HEK293 (cell line): ENCODE results near the gene KBTBD4.

Source experiments
- GLIS1 ChIP-seq: fragments of 450-650 bp; formaldehyde crosslinking; IDR thresholded peaks from 2 replicates; pipeline ENCODE4 v1.5.1; 2016; ENCODE audit warnings: missing biosample characterization, missing genetic modification characterization
- KLF16 ChIP-seq: fragments of 450-650 bp; formaldehyde crosslinking; IDR thresholded peaks from 2 replicates; pipeline ENCODE4 v1.5.1; 2017; ENCODE audit warnings: missing biosample characterization, missing genetic modification characterization
- PRDM1 ChIP-seq: fragments of 450-650 bp; formaldehyde crosslinking; IDR thresholded peaks from 2 replicates; pipeline ENCODE4; 2016; ENCODE audit warnings: missing biosample characterization, missing genetic modification characterization
- RBAK ChIP-seq: fragments of 450-650 bp; formaldehyde crosslinking; IDR thresholded peaks from 2 replicates; pipeline ENCODE4 v1.5.1; 2016; ENCODE audit warnings: missing biosample characterization, missing genetic modification characterization
- SALL2 ChIP-seq: fragments of 450-650 bp; formaldehyde crosslinking; IDR thresholded peaks from 2 replicates; pipeline ENCODE4 v1.5.0; 2017; ENCODE audit warnings: missing biosample characterization, mild to moderate bottlenecking, missing genetic modification characterization, borderline replicate concordance
- TCF7L2 ChIP-seq: IDR thresholded peaks from 2 replicates; pipeline ENCODE4 v1.6.1; 2011; ENCODE audit warnings: low read depth, mild to moderate bottlenecking, inconsistent platforms, low read length, moderate library complexity, borderline replicate concordance
- ZBTB7A ChIP-seq: fragments of 450-650 bp; formaldehyde crosslinking; IDR thresholded peaks from 2 replicates; pipeline ENCODE4 v1.5.1; 2016; ENCODE audit warnings: low read depth, missing biosample characterization, missing genetic modification characterization
- ZFHX2 ChIP-seq: fragments of 450-650 bp; formaldehyde crosslinking; conservative IDR thresholded peaks from 2 replicates; pipeline ENCODE4 v1.5.1; 2016; ENCODE audit warnings: missing biosample characterization, missing genetic modification characterization
- ZIC2 ChIP-seq: fragments of 450-650 bp; formaldehyde crosslinking; IDR thresholded peaks from 2 replicates; pipeline ENCODE4 v1.5.1; 2016; ENCODE audit warnings: missing biosample characterization, missing genetic modification characterization
- ZNF146 ChIP-seq: fragments of 450-650 bp; formaldehyde crosslinking; IDR thresholded peaks from 2 replicates; pipeline ENCODE4 v1.5.1; 2016; ENCODE audit warnings: missing biosample characterization, missing genetic modification characterization
- ZNF155 ChIP-seq: fragments of 450-650 bp; formaldehyde crosslinking; IDR thresholded peaks from 2 replicates; pipeline ENCODE4 v1.5.1; 2016; ENCODE audit warnings: missing biosample characterization, missing genetic modification characterization
- ZNF16 ChIP-seq: fragments of 450-650 bp; formaldehyde crosslinking; IDR thresholded peaks from 2 replicates; pipeline ENCODE4 v1.5.1; 2016; ENCODE audit warnings: low read depth, missing biosample characterization, missing genetic modification characterization
- ZNF184 ChIP-seq: fragments of 450-650 bp; IDR thresholded peaks from 2 replicates; pipeline ENCODE4 v1.5.1; 2018; ENCODE audit warnings: missing biosample characterization, mild to moderate bottlenecking, missing genetic modification characterization
- ZNF211 ChIP-seq: fragments of 450-650 bp; formaldehyde crosslinking; IDR thresholded peaks from 2 replicates; pipeline ENCODE4 v1.5.1; 2016; ENCODE audit warnings: low read depth, missing biosample characterization, missing genetic modification characterization
- ZNF37A ChIP-seq: fragments of 450-650 bp; IDR thresholded peaks from 2 replicates; pipeline ENCODE4 v1.5.1; 2018; ENCODE audit warnings: missing biosample characterization, missing genetic modification characterization
- ZNF394 ChIP-seq: fragments of 450-650 bp; formaldehyde crosslinking; IDR thresholded peaks from 2 replicates; pipeline ENCODE4 v1.5.1; 2016; ENCODE audit warnings: missing biosample characterization, missing genetic modification characterization, mild to moderate bottlenecking, moderate library complexity, borderline replicate concordance
- ZNF544 ChIP-seq: fragments of 450-650 bp; formaldehyde crosslinking; IDR thresholded peaks from 2 replicates; pipeline ENCODE4 v1.5.0; 2017; ENCODE audit warnings: missing biosample characterization, missing genetic modification characterization
- ZNF549 ChIP-seq: fragments of 450-650 bp; IDR thresholded peaks from 2 replicates; pipeline ENCODE4 v1.5.1; 2018; ENCODE audit warnings: missing biosample characterization, missing genetic modification characterization, mild to moderate bottlenecking, inconsistent platforms, moderate library complexity
- ZNF585B ChIP-seq: fragments of 450-650 bp; formaldehyde crosslinking; IDR thresholded peaks from 2 replicates; pipeline ENCODE4 v1.5.1; 2016; ENCODE audit warnings: missing biosample characterization, missing genetic modification characterization
- ZNF629 ChIP-seq: fragments of 450-650 bp; formaldehyde crosslinking; IDR thresholded peaks from 2 replicates; pipeline ENCODE4 v1.5.1; 2017; ENCODE audit warnings: missing biosample characterization, missing genetic modification characterization
- ZNF660 ChIP-seq: fragments of 450-650 bp; IDR thresholded peaks from 2 replicates; pipeline ENCODE4 v1.5.1; 2018; ENCODE audit warnings: missing biosample characterization, mild to moderate bottlenecking, missing genetic modification characterization
- ZNF664 ChIP-seq: fragments of 450-650 bp; formaldehyde crosslinking; IDR thresholded peaks from 2 replicates; pipeline ENCODE4 v1.5.1; 2016; ENCODE audit warnings: missing biosample characterization, missing genetic modification characterization
- ZNF837 ChIP-seq: fragments of 450-650 bp; formaldehyde crosslinking; IDR thresholded peaks from 2 replicates; pipeline ENCODE4 v1.5.1; 2016; ENCODE audit warnings: missing biosample characterization, missing genetic modification characterization
- ZSCAN23 ChIP-seq: fragments of 450-650 bp; formaldehyde crosslinking; IDR thresholded peaks from 2 replicates; pipeline ENCODE4 v1.5.1; 2016; ENCODE audit warnings: missing biosample characterization, missing genetic modification characterization
- TF ChIP-seq, protein P1 (sequence below): fragments of 450-650 bp; formaldehyde crosslinking; IDR thresholded peaks from 2 replicates; pipeline ENCODE4 v1.5.1; 2016; ENCODE audit warnings: missing biosample characterization, missing genetic modification characterization, borderline replicate concordance
- TF ChIP-seq, protein P2 (sequence below): fragments of 450-650 bp; formaldehyde crosslinking; IDR thresholded peaks from 2 replicates; pipeline ENCODE4 v1.5.1; 2017; ENCODE audit warnings: missing biosample characterization, missing genetic modification characterization
- TF ChIP-seq, protein P3 (sequence below): fragments of 450-650 bp; formaldehyde crosslinking; IDR thresholded peaks from 2 replicates; pipeline ENCODE4 v1.5.1; 2016; ENCODE audit warnings: missing biosample characterization, missing genetic modification characterization
- TF ChIP-seq, protein P4 (sequence below): fragments of 450-650 bp; formaldehyde crosslinking; IDR thresholded peaks from 2 replicates; pipeline ENCODE4 v1.5.1; 2017; ENCODE audit warnings: missing biosample characterization, mild to moderate bottlenecking, missing genetic modification characterization, moderate library complexity
- TF ChIP-seq, protein P5 (sequence below): fragments of 450-650 bp; formaldehyde crosslinking; IDR thresholded peaks from 2 replicates; pipeline ENCODE4 v1.5.1; 2017; ENCODE audit warnings: missing biosample characterization, missing genetic modification characterization

Gene KBTBD4

DNA sequence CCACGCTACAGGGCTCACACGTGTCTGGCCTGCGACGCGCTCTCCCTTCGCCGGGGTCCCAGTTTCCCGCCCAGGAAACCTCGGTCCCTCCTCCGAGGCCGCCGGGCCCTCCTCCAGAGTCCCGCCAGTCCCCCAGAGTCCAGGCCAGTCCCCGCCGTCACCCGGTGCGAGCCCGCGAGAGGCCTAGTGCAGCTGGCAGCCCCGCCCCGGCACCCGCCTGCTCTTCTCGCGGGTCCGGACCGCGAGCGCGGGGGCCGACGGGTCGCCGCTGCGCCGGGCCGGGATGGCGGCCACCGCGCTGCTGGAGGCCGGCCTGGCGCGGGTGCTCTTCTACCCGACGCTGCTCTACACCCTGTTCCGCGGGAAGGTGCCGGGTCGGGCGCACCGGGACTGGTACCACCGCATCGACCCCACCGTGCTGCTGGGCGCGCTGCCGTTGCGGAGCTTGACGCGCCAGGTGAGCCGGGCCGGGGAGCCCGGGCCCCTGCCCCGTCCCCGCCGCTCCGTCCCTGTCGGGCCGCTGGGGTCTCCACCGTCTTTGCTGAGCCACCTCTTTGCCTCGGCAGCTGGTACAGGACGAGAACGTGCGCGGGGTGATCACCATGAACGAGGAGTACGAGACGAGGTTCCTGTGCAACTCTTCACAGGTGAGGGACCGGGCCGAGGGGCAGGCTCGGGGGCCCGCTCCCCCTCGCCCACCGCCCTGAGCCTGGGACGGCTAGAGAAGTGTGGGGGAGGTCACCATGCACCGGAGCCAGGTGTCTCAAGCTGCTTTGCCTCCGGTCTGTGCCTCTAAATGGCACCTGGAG, 13.2 kb downstream of the KBTBD4 start, which contains the start of gene PTPMT1 (continued):
- no peak for TF ChIP-seq ZNF184 (tag by site-specific recombination)
- TF ChIP-seq, protein P1, sequence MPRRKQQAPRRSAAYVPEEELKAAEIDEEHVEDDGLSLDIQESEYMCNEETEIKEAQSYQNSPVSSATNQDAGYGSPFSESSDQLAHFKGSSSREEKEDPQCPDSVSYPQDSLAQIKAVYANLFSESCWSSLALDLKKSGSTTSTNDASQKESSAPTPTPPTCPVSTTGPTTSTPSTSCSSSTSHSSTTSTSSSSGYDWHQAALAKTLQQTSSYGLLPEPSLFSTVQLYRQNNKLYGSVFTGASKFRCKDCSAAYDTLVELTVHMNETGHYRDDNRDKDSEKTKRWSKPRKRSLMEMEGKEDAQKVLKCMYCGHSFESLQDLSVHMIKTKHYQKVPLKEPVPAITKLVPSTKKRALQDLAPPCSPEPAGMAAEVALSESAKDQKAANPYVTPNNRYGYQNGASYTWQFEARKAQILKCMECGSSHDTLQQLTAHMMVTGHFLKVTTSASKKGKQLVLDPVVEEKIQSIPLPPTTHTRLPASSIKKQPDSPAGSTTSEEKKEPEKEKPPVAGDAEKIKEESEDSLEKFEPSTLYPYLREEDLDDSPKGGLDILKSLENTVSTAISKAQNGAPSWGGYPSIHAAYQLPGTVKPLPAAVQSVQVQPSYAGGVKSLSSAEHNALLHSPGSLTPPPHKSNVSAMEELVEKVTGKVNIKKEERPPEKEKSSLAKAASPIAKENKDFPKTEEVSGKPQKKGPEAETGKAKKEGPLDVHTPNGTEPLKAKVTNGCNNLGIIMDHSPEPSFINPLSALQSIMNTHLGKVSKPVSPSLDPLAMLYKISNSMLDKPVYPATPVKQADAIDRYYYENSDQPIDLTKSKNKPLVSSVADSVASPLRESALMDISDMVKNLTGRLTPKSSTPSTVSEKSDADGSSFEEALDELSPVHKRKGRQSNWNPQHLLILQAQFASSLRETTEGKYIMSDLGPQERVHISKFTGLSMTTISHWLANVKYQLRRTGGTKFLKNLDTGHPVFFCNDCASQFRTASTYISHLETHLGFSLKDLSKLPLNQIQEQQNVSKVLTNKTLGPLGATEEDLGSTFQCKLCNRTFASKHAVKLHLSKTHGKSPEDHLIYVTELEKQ (tag by site-specific recombination), result no peak
- TF ChIP-seq ZNF16 (tag by site-specific recombination), result no peak
- peak; percentile 80 for TF ChIP-seq GLIS1 (tag by site-specific recombination)
- no peak for TF ChIP-seq ZNF664 (tag by site-specific recombination)
- TF ChIP-seq, protein P2, sequence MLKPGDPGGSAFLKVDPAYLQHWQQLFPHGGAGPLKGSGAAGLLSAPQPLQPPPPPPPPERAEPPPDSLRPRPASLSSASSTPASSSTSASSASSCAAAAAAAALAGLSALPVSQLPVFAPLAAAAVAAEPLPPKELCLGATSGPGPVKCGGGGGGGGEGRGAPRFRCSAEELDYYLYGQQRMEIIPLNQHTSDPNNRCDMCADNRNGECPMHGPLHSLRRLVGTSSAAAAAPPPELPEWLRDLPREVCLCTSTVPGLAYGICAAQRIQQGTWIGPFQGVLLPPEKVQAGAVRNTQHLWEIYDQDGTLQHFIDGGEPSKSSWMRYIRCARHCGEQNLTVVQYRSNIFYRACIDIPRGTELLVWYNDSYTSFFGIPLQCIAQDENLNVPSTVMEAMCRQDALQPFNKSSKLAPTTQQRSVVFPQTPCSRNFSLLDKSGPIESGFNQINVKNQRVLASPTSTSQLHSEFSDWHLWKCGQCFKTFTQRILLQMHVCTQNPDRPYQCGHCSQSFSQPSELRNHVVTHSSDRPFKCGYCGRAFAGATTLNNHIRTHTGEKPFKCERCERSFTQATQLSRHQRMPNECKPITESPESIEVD (tag by site-specific recombination), result no peak
- TF ChIP-seq ZFHX2, result peak; percentile 19; the same call in 1 of the 2 replicates
- TF ChIP-seq ZNF629 (tag by site-specific recombination), result no peak
- no peak for TF ChIP-seq ZNF549 (tag by site-specific recombination)
- TF ChIP-seq ZNF146, result no peak
- no peak for TF ChIP-seq ZNF37A (tag by site-specific recombination)
- TF ChIP-seq ZNF394, result no peak
- TF ChIP-seq ZNF585B (tag by site-specific recombination), result no peak
- TF ChIP-seq RBAK (tag by site-specific recombination), result no peak
- no peak for TF ChIP-seq KLF16 (tag by site-specific recombination)
- TF ChIP-seq, protein P3, sequence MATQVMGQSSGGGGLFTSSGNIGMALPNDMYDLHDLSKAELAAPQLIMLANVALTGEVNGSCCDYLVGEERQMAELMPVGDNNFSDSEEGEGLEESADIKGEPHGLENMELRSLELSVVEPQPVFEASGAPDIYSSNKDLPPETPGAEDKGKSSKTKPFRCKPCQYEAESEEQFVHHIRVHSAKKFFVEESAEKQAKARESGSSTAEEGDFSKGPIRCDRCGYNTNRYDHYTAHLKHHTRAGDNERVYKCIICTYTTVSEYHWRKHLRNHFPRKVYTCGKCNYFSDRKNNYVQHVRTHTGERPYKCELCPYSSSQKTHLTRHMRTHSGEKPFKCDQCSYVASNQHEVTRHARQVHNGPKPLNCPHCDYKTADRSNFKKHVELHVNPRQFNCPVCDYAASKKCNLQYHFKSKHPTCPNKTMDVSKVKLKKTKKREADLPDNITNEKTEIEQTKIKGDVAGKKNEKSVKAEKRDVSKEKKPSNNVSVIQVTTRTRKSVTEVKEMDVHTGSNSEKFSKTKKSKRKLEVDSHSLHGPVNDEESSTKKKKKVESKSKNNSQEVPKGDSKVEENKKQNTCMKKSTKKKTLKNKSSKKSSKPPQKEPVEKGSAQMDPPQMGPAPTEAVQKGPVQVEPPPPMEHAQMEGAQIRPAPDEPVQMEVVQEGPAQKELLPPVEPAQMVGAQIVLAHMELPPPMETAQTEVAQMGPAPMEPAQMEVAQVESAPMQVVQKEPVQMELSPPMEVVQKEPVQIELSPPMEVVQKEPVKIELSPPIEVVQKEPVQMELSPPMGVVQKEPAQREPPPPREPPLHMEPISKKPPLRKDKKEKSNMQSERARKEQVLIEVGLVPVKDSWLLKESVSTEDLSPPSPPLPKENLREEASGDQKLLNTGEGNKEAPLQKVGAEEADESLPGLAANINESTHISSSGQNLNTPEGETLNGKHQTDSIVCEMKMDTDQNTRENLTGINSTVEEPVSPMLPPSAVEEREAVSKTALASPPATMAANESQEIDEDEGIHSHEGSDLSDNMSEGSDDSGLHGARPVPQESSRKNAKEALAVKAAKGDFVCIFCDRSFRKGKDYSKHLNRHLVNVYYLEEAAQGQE (tag by site-specific recombination), result no peak
- TF ChIP-seq SALL2 (tag by site-specific recombination), result no peak
- no peak for TF ChIP-seq TCF7L2
- peak; percentile 32 for TF ChIP-seq ZIC2 (tag by site-specific recombination)
- no peak for TF ChIP-seq ZSCAN23 (tag by site-specific recombination)
- TF ChIP-seq ZNF211 (tag by site-specific recombination), result no peak
- TF ChIP-seq, protein P4, sequence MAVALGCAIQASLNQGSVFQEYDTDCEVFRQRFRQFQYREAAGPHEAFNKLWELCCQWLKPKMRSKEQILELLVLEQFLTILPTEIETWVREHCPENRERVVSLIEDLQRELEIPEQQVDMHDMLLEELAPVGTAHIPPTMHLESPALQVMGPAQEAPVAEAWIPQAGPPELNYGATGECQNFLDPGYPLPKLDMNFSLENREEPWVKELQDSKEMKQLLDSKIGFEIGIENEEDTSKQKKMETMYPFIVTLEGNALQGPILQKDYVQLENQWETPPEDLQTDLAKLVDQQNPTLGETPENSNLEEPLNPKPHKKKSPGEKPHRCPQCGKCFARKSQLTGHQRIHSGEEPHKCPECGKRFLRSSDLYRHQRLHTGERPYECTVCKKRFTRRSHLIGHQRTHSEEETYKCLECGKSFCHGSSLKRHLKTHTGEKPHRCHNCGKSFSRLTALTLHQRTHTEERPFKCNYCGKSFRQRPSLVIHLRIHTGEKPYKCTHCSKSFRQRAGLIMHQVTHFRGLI (tag by site-specific recombination), result no peak
- TF ChIP-seq ZNF660 (tag by site-specific recombination), result 0 out of 2 replicates have a peak, but pooled peaks have one; percentile 40
- no peak for TF ChIP-seq ZNF837 (tag by site-specific recombination)
- no peak for TF ChIP-seq ZBTB7A (tag by site-specific recombination)
- no peak for TF ChIP-seq PRDM1
- TF ChIP-seq ZNF155, result no peak
- no peak for TF ChIP-seq ZNF544
- TF ChIP-seq, protein P5, sequence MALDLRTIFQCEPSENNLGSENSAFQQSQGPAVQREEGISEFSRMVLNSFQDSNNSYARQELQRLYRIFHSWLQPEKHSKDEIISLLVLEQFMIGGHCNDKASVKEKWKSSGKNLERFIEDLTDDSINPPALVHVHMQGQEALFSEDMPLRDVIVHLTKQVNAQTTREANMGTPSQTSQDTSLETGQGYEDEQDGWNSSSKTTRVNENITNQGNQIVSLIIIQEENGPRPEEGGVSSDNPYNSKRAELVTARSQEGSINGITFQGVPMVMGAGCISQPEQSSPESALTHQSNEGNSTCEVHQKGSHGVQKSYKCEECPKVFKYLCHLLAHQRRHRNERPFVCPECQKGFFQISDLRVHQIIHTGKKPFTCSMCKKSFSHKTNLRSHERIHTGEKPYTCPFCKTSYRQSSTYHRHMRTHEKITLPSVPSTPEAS, result no peak
